Activated CD8-positive, alpha-beta T cell treated with anti-CD3 and anti-CD28 coated beads for 36 hours (primary cell): ENCODE results near the gene CACNA1B. TPM values are rescaled to one million over a fixed set of nuclear protein-coding genes. Genes with fewer than 3 reads are reported as not detected.
"Not testable (repeated sequence)": the region's sequence is repeated elsewhere in the genome, so short reads cannot be mapped to it uniquely, and the experiment has no call there.

Experiments
- ATAC-seq: fragments of 200-7000 bp; cut with Tn5 transposase; one replicate; pipeline ENCODE4 v1.10.0; 2021; ENCODE audit warnings: mild to moderate bottlenecking, moderate library complexity
- CTCF ChIA-PET: fragments of 350-600 bp; sonication (Branson Sonifier 250); formaldehyde crosslinking; loops from one replicate; lab custom pipeline; 2021; ENCODE audit warnings: antibody characterized with exemption; lab: Charles Lee
- POLR2A ChIA-PET: fragments of 350-600 bp; sonication (Branson Sonifier 250); formaldehyde crosslinking; loops from one replicate; lab custom pipeline; 2021; ENCODE audit warnings: antibody characterized with exemption; lab: Charles Lee
- DNase-seq: peaks from one replicate; pipeline ENCODE4 v3.0.0-alpha.2; 2020
- H3K27ac Mint-ChIP-seq: one replicate; pipeline ENCODE4 v1.8.0; 2021; ENCODE audit warnings: mild to moderate bottlenecking, mixed read lengths
- H3K27me3 Mint-ChIP-seq: one replicate; pipeline ENCODE4 v1.8.0; 2021; ENCODE audit warnings: mixed read lengths
- H3K36me3 Mint-ChIP-seq: one replicate; pipeline ENCODE4 v1.8.0; 2021; ENCODE audit warnings: low read depth, mixed read lengths
- H3K4me1 Mint-ChIP-seq: one replicate; pipeline ENCODE4 v1.8.0; 2021; ENCODE audit warnings: low read depth, mixed read lengths
- H3K4me3 Mint-ChIP-seq: one replicate; pipeline ENCODE4 v1.8.0; 2021; ENCODE audit warnings: mild to moderate bottlenecking, moderate library complexity, mixed read lengths
- H3K9me3 Mint-ChIP-seq: one replicate; pipeline ENCODE4 v1.8.0; 2021; ENCODE audit warnings: mixed read lengths
- intact Hi-C: fragments of 100-400 bp; cut with micrococcal nuclease; formaldehyde crosslinking; loops from one replicate; pipeline ENCODE4 v1.10.0; 2022
- total RNA-seq, 2 experiments: library from RNA; stranded (reverse); gene quantifications; one replicate each; pipeline ENCODE4 v1.2.3, GENCODE V29; 2021
- TF ChIP-seq, protein P1 (sequence below): fragments of 200-600 bp; IDR thresholded peaks from one replicate; pipeline ENCODE4 v1.8.0; 2022; ENCODE audit warnings: antibody characterized with exemption, mild to moderate bottlenecking

CACNA1B gene
- total RNA-seq, 2 experiments from 2014 or later, result not detected

- Mint-ChIP-seq H3K9me3 (no peaks in the 10 kb centered on the region), H3K4me1 (no peaks in the 10 kb centered on the region), H3K36me3 (no peaks in the 10 kb centered on the region), H3K27ac (no peak overlapping the region), H3K27me3 (peaks cover 5% of the 10 kb centered on the region), H3K4me3 (no peak overlapping the region)
- TF ChIP-seq, protein P1, sequence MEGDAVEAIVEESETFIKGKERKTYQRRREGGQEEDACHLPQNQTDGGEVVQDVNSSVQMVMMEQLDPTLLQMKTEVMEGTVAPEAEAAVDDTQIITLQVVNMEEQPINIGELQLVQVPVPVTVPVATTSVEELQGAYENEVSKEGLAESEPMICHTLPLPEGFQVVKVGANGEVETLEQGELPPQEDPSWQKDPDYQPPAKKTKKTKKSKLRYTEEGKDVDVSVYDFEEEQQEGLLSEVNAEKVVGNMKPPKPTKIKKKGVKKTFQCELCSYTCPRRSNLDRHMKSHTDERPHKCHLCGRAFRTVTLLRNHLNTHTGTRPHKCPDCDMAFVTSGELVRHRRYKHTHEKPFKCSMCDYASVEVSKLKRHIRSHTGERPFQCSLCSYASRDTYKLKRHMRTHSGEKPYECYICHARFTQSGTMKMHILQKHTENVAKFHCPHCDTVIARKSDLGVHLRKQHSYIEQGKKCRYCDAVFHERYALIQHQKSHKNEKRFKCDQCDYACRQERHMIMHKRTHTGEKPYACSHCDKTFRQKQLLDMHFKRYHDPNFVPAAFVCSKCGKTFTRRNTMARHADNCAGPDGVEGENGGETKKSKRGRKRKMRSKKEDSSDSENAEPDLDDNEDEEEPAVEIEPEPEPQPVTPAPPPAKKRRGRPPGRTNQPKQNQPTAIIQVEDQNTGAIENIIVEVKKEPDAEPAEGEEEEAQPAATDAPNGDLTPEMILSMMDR, result no peak
- no peak for DNase-seq
- ChIA-PET POLR2A (no interaction called here), CTCF (no interaction called here)
- intact Hi-C loops, result no loop called here
- ATAC-seq, result no peak
Measured at GRCh38 chr9:138017200-138017599, 139.6 kb downstream of the CACNA1B start.

DNA sequence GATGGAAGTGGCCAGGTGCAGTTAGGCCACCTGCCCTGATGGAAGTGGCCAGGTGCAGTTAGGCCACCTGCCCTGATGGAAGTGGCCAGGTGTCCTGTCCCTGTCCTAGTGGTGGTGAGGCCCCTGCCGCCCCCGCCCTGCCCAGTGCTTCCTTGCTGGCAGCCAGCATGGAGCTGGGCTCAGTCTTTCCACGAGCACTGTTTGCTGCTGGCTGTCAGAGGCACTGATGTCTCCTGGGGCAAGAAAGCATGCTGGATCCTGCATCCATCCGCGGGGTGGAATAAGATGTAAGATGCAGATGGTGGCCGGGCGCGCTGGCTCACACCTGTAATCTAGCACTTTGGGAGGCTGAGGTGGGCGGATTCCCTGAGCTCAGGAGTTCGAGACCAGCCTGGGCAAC, 141.9 kb downstream of the CACNA1B start:
- H3K27me3 Mint-ChIP-seq, result peaks cover 14% of the 10 kb centered on the region
- DNase-seq, intact Hi-C loops, CTCF ChIA-PET, H3K27ac Mint-ChIP-seq, H3K36me3 Mint-ChIP-seq, H3K4me3 Mint-ChIP-seq, POLR2A ChIA-PET, ATAC-seq, H3K4me1 Mint-ChIP-seq, H3K9me3 Mint-ChIP-seq: not testable (repeated sequence)

DNA sequence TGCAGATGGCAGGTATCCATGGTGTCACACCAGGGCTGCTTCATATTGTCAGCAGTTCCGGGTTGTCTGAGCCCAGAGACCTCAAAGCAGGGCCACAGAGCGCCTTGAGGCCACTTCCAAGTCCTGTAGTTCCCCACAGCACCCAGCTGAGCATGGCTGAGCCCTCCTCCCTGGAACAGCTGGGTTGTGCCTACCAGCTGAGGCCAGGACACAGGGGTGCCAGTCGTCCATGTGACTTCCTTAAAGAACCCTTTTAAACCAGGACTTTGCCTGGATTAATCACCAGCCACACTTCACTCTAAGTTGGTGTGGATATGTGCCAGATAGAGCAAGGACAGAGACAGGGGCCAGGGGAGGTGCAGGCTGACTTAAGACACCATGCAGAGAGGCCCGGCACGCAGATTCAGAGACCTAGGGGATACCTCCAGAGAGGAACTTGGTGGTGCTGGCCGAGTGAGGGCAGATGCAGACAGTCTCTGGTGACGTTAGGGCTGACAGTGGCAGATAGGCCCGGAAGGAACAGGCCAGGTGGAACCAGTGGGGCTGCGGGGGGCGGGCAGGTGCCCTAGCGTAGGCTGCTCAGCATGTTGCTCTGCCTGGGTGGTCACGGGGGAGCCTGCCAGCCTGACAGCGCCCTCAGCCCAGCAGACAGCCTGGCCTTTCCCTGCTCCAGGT, 142.7 kb downstream of the CACNA1B start:
- peaks cover 18% of the 10 kb centered on the region for H3K27me3 Mint-ChIP-seq
- H3K27ac Mint-ChIP-seq, result no peak overlapping the region
- TF ChIP-seq, protein P1, result no peak
- ChIA-PET POLR2A (no interaction called here), CTCF (no interaction called here)
- DNase-seq (no peak), ATAC-seq (no peak)
- H3K36me3 Mint-ChIP-seq, result no peaks in the 10 kb centered on the region
- H3K4me1 Mint-ChIP-seq, result no peaks in the 10 kb centered on the region
- no peaks in the 10 kb centered on the region for H3K9me3 Mint-ChIP-seq
- intact Hi-C loops, result no loop called here
- H3K4me3 Mint-ChIP-seq, result no peak overlapping the region

- intact Hi-C loops, result no loop called here
- CTCF ChIA-PET, result no interaction called here
Measured at GRCh38 chr9:138020795-138021182, 143.2 kb downstream of the CACNA1B start.

DNA sequence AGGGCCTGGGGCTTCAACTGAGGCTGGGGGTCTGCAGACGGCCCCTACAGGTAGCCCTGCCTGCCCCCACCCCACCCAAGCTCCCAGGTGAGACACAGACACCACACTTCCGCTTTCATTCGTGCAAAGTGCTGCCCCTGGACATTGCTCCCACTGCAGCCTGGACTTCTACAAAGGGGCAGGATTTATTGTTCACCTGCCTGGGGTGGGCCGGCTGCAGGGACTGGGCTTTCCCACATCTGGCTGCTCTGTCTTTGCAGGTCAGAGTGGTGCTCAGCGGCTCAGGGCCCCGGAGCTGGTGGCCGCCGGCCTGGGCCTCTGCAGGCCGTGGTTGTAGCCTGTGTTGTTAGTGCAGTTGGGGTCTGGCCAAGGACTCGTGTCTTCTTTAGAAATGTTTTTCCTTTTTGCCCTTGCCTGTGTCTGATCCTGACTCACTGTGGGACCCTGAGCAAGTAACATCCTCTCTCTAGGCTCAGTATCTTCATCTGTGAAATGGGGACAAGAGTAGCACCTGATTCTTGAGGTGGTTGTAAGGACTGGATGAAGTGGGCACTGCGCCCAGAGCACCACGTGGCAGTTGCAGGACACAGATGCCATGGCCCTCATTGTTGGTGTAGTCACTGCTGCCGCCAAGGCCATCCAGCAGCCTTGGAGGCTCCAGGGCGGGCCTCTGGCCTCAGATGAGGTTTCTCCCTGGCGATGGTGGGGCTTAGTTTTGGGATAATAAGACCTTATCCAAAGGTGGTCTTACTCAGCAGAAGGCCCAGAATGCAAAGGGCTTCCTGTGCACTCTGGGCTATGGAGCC, 143.9 kb downstream of the CACNA1B start:
- DNase-seq (no peak), ATAC-seq (no peak)
- no peak overlapping the region for H3K4me3 Mint-ChIP-seq
- H3K27ac Mint-ChIP-seq, result no peak overlapping the region
- ChIA-PET POLR2A (interaction anchor here (0.6 kb wide), 1 partner anchor 451 kb away, joined by 3 read pairs; no protein-coding TSS in a partner anchor), CTCF (no interaction called here)
- H3K9me3 Mint-ChIP-seq, result no peaks in the 10 kb centered on the region
- H3K27me3 Mint-ChIP-seq, result peaks cover 22% of the 10 kb centered on the region
- no peaks in the 10 kb centered on the region for H3K4me1 Mint-ChIP-seq
- H3K36me3 Mint-ChIP-seq, result no peaks in the 10 kb centered on the region
- TF ChIP-seq, protein P1, result no peak
- intact Hi-C loops, result no loop called here

More at GRCh38 chr9:138020795-138021182, 143.2 kb downstream of the CACNA1B start:
- Mint-ChIP-seq H3K27ac (no peak overlapping the region), H3K27me3 (peaks cover 19% of the 10 kb centered on the region), H3K4me3 (no peak overlapping the region), H3K36me3 (no peaks in the 10 kb centered on the region), H3K4me1 (no peaks in the 10 kb centered on the region), H3K9me3 (no peaks in the 10 kb centered on the region)
- ATAC-seq (no peak), DNase-seq (no peak)
- POLR2A ChIA-PET, result interaction anchor here (0.6 kb wide), 1 partner anchor 450 kb away, joined by 3 read pairs; no protein-coding TSS in a partner anchor
- TF ChIP-seq, protein P1, result no peak
